HG02588 (cell line): ENCODE measurements around the gene UBL4A.

Experiments
- ATAC-seq: cut with Tn5 transposase; IDR thresholded peaks from one replicate; pipeline ENCODE4 v1.9.1; 2021; ENCODE audit warnings: mild to moderate bottlenecking, moderate library complexity; ENCODE audit not compliant: unreplicated experiment

Gene UBL4A

DNA sequence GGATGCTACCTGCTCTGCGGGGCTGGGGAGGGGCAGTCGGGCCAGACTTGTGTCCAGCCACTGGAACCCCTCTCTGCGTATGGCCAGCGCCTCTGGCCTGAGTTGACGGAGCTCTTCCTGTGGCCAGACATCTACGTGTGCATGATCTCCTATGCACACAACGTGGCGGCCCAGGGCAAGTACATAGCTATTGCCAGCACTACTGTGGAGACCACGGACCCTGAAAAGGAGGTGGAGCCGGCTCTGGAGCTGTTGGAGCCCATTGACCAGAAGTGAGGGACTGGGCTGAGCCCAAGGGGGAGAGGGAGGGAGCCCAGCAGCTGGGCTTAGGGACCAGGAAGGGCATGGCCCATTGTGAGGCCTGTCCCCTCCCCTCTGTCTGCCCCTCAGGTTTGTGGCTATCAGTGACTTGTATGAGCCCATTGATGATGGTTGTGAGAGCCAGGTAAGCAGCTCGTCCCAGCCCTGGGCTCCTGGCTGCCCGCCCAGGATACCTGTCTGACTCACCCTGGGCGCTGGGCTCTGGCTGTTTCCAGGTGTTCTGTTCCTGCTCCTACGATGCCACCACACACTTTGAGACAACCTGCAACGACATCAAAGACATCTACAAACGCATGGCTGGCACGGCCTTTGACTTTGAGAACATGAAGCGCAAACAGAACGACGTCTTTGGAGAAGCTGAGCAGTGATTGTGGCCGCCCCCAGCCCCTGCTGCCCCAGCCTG lies 44.3 kb downstream of the UBL4A start:
- ATAC-seq, result no peak

GRCh38 chrX:154441564-154441963 lies 44.9 kb downstream of the UBL4A start:
- no peak for ATAC-seq

DNA sequence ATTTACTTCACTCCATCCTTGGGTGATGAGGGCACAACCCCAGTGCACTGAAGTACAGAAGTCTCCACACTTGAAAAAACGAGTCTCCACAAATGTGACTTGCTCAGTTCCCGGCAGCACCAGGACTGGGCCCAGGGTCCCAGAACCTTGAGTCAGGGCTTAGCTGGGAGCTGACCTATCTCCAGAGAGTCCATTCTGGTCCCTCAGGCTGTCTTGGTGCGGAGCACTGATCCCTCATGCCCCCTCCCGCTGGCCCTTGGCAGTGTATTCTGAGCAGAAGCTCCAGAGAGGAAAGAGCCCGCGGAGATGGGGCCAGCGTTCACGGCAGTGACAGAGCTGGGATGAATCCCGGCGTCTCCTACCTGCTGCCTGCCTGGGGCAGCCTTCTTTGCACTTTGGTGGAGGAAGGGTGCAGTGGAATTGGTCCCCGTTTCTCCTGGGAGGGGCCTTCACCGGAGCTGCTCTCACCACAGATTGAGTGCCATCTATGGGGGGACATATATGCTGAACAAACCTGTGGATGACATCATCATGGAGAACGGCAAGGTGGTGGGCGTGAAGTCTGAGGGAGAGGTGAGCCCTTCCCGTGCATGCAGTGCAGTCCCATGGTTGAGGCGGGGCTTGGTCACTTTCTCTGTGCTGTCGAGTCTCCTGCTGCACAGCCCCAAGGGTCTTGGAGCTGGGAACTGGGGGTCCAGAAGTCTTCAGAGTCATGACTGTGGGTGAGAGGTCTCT lies 45.6 kb downstream of the UBL4A start:
- no peak for ATAC-seq

DNA sequence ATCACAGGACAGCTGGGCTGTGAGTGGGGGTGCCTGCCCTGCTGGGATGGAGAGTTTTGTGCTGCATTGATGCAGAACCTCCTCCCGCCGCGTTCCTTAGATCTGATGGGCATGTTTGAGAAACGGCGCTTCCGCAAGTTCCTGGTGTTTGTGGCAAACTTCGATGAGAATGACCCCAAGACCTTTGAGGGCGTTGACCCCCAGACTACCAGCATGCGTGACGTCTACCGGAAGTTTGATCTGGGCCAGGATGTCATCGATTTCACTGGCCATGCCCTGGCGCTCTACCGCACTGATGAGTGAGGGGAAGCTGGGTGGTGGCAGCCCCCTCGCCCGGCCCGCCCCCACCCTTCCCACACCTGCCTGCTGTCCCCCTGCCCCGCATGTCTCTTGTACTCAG lies 46.6 kb downstream of the UBL4A start:
- ATAC-seq, result no peak

DNA sequence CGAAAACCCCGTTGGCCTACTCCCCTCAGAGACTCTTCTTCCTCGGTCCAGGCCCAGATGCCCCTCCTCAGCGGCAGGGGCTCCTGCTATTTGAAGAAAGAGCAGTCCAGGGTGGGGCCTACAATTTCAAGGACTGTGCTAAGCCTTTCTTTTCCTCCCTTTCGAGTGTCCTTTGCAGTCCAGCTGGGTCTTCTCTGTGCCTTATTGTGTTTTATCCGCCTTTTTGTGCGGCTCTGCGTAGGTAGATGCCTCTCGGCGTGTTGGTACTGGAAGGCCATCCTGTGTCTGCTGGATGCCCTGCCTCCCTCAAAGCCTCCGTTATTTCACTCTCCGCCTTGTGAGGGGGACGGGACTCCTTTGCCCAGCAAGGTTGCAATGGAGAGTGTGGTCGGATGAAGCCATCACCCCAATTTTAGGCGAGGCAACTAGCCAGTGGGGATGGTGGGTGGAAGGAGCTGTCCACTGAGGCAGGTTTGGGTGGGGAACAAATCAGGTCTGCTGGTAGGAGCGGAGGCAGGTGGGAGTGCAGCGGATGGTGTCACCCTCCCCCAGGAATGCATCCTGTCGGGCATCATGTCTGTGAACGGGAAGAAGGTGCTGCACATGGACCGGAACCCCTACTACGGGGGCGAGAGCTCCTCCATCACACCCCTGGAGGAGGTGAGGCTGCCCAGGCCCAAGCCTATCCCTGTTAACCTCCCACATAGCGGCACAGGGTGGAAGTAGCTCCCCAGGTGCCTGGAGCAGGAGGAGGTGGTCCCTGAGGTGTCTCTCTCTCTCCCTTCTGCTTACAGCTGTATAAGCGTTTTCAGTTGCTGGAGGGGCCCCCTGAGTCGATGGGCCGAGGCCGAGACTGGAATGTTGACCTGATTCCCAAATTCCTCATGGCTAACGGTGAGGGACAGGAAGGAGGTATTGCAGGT lies 48.2 kb downstream of the UBL4A start:
- no peak for ATAC-seq

- ATAC-seq, result peak; percentile 49
Observed at GRCh38 chrX:154436983-154437752, 49.2 kb downstream of the UBL4A start, which contains the start of gene GDI1. TSS of gene GDI1 (plus strand) at chrX:154437154. CDS start at chrX:154437255, 101 bp downstream.

- ATAC-seq, result peak; percentile 47
Observed at GRCh38 chrX:154436374-154436982, 49.9 kb downstream of the UBL4A start.

DNA sequence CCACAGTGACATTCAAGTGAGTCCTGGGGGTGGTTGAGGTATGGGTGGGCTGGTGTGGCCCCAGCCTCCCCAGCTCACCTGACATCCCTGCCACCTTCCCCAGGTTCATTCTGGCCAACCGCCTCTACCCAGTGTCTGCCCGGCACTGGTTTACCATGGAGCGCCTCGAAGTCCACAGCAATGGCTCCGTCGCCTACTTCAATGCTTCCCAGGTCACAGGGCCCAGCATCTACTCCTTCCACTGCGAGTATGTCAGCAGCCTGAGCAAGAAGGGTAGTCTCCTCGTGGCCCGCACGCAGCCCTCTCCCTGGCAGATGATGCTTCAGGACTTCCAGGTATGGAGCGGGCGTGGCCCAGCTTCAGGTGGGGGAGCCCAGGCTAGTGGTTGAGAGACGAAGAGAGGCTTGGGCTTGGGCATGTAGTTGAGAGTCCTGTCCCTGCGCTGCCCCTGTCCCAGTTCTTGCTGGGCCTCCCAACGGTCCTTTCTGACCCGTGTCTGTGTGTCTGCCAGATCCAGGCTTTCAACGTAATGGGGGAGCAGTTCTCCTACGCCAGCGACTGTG lies 51.2 kb downstream of the UBL4A start:
- no peak for ATAC-seq

DNA sequence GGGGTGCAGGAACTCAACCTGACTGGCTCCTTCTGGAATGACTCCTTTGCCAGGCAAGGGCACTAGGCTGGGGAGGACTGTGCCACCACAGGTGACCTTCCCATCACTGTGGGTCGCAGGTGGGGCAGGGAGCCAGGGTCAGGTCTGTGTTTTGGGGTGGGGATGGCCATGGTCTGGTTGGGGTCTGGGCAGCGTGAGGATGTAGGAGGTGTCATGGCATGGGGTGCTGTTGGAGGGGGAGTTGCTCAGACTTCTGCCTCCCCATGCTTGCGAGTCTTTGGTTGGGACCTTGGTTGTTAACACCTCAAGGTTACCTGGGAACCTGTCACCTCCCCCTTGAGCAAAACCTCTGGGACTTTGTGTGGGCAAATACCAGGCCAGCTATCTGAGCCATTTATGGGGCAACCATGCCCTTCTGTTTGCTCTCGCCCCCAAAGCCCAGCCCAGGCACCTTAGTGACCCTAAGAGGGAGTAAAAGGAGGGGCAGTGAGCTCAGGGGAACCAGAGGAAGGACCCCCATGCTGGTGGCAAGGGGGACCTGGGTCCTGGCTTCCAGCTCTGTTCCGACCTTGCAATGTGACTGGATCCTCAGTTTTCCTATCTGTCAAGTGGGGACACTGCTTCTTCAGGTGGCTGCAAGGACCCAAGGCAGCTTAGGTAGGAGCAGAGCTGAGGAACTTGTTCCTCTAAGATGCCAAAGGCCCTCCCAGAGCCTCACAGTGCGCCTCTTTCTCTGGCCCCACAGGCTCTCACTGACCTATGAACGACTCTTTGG lies 51.8 kb downstream of the UBL4A start:
- ATAC-seq, result no peak
